ENCODE results near the gene IRX5. TPM values are rescaled to one million over a fixed set of nuclear protein-coding genes. Genes with fewer than 3 reads are reported as not detected.

Gene IRX5
- polyA plus RNA-seq, 1 donor from 2014 or later = 0.14 TPM

DNA sequence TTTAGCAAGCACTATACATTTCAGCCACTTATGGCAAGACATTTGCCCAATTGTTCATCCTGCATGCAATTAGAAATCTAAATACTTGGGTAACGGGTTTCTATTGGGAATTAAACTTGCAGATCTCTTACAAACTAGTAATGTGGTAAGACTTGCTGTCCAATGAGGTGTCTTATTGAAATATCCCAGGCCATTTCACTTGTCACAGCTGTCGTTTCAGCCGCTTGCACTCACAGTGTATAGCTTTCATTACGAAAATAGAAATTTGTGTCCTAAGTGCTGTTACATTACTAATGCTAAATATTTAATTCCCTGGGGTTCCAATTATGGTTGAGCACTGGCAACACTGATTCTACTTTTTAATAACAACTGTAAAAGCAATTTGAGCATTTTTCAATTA lies 40.3 kb upstream of the IRX5 start:
- TF ChIP-seq EZH2 (IDR thresholded peaks at IDR 0.05; ENCODE audit: borderline replicate concordance, insufficient read depth, low read length, poor library complexity, severe bottlenecking) (no peak), POLR2AphosphoS5 (IDR thresholded peaks at IDR 0.05) (no peak)
- no peak overlapping the region for H3K4me3 ChIP-seq (ENCODE audit: low read length)
- H4K20me1 ChIP-seq (ENCODE audit: insufficient read depth) = no peaks in the 10 kb centered on the region
- H3K27me3 ChIP-seq (ENCODE audit: insufficient read depth, low read depth, low read length) = no peaks in the 10 kb centered on the region
- H3K36me3 ChIP-seq (ENCODE audit: insufficient read depth, low read length) = no peaks in the 10 kb centered on the region
- no peak overlapping the region for H2AFZ ChIP-seq (ENCODE audit: low read depth, low read length)
- H3K79me2 ChIP-seq (replicated peaks; ENCODE audit: insufficient read depth, low read length) = no peaks in the 10 kb centered on the region
- H3K27ac ChIP-seq (ENCODE audit: low read length) = no peak overlapping the region
- no peaks in the 10 kb centered on the region for H3K9me2 ChIP-seq (ENCODE audit: insufficient read depth, low read length)
- H3K4me2 ChIP-seq (ENCODE audit: low read length) = no peak overlapping the region
- no peaks in the 10 kb centered on the region for H3K9me3 ChIP-seq (ENCODE audit: low read length)
- H3K9ac ChIP-seq (ENCODE audit: low read length) = no peak overlapping the region
- H3F3A ChIP-seq (ENCODE audit: insufficient read depth, low read length, poor library complexity, severe bottlenecking) = no peaks in the 10 kb centered on the region

DNA sequence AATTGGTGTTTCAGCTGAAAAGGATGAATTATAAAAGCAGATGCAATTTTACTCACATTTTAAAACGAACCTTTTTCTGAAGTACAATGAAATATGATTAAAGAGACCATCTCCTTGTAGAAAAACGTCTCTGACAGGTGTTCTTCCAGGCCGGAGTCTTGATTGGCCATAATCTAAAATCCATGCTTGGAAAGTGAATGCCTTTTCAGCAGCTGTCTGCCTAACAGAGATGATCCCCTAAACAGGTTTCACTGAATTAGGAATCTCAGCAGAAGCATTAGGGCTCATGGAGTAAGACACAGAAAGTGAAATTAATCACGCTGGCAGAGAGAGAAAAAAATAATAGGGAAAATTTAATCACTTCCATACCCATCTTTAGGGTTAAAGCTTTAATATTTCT lies 39.3 kb upstream of the IRX5 start:
- no peak overlapping the region for H3K9ac ChIP-seq (ENCODE audit: low read length)
- H3K36me3 ChIP-seq (ENCODE audit: insufficient read depth, low read length) = no peaks in the 10 kb centered on the region
- H3F3A ChIP-seq (ENCODE audit: insufficient read depth, low read length, poor library complexity, severe bottlenecking) = no peaks in the 10 kb centered on the region
- no peaks in the 10 kb centered on the region for H3K27me3 ChIP-seq (ENCODE audit: insufficient read depth, low read depth, low read length)
- H3K9me3 ChIP-seq (ENCODE audit: low read length) = no peaks in the 10 kb centered on the region
- no peak overlapping the region for H2AFZ ChIP-seq (ENCODE audit: low read depth, low read length)
- H4K20me1 ChIP-seq (ENCODE audit: insufficient read depth) = no peaks in the 10 kb centered on the region
- no peak overlapping the region for H3K4me2 ChIP-seq (ENCODE audit: low read length)
- no peaks in the 10 kb centered on the region for H3K9me2 ChIP-seq (ENCODE audit: insufficient read depth, low read length)
- no peak overlapping the region for H3K27ac ChIP-seq (ENCODE audit: low read length)
- TF ChIP-seq POLR2AphosphoS5 (IDR thresholded peaks at IDR 0.05) = no peak
- H3K79me2 ChIP-seq (replicated peaks; ENCODE audit: insufficient read depth, low read length) = no peaks in the 10 kb centered on the region
- no peak overlapping the region for H3K4me3 ChIP-seq (ENCODE audit: low read length)

DNA sequence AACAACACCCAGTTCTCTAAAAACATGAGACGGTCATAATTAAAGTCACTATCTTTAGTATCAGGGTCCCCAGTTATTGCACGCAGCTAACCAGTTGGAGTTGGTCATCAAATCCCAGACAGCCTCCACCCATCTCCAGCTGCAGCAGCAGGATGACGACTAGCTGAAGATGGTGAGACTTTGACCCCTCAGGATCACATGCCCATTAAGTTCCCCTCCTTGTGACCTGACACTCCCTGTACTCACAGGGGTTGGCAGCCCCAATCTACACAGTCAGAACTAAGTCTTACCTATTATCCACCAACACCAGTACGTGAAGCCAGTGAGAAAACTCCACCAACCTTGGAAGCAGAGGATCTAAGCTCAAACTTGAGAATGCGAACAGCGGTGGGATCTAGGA lies 37.7 kb upstream of the IRX5 start:
- no peaks in the 10 kb centered on the region for H3K9me3 ChIP-seq (ENCODE audit: low read length)
- H3K79me2 ChIP-seq (replicated peaks; ENCODE audit: insufficient read depth, low read length) = no peaks in the 10 kb centered on the region
- no peak for TF ChIP-seq EP300 (conservative IDR thresholded peaks at IDR 0.05; ENCODE audit: poor library complexity, severe bottlenecking)
- no peak for TF ChIP-seq SMC3 (conservative IDR thresholded peaks at IDR 0.05; ENCODE audit: poor library complexity)
- TF ChIP-seq MXI1 (conservative IDR thresholded peaks at IDR 0.05; ENCODE audit: poor library complexity, severe bottlenecking) = no peak
- no peak for TF ChIP-seq POLR2AphosphoS5 (IDR thresholded peaks at IDR 0.05)
- no peak overlapping the region for H3K4me3 ChIP-seq (ENCODE audit: low read length)
- no peak overlapping the region for H3K27ac ChIP-seq (ENCODE audit: low read length)
- H3K36me3 ChIP-seq (ENCODE audit: insufficient read depth, low read length) = no peaks in the 10 kb centered on the region
- no peaks in the 10 kb centered on the region for H3F3A ChIP-seq (ENCODE audit: insufficient read depth, low read length, poor library complexity, severe bottlenecking)
- no peaks in the 10 kb centered on the region for H4K20me1 ChIP-seq (ENCODE audit: insufficient read depth)
- H3K9ac ChIP-seq (ENCODE audit: low read length) = no peak overlapping the region
- no peaks in the 10 kb centered on the region for H3K9me2 ChIP-seq (ENCODE audit: insufficient read depth, low read length)
- H2AFZ ChIP-seq (ENCODE audit: low read depth, low read length) = no peak overlapping the region
- no peaks in the 10 kb centered on the region for H3K27me3 ChIP-seq (ENCODE audit: insufficient read depth, low read depth, low read length)
- no peak overlapping the region for H3K4me2 ChIP-seq (ENCODE audit: low read length)

DNA sequence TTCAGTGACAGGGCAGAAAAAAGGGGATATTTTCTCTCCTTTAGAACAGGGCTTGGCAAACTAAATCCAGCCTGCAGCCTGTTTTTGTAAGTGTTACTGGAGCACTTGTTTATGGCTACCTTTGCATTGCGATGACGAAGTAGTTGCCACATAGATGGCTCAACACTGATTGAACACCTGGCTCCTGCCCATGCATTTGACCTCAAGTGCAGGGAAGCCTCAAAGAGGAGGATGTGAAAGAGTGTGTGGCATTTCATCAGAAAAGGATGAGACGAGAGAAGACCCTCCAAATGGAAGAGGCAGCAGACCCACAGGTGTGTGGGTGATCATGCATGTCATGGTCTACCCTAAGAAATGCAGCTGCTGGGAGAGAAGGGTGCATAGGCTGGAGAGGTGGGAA lies 32.7 kb upstream of the IRX5 start:
- peaks cover 2% of the 10 kb centered on the region for H3K9me3 ChIP-seq (ENCODE audit: low read length)
- no peak for TF ChIP-seq EZH2 (IDR thresholded peaks at IDR 0.05; ENCODE audit: borderline replicate concordance, insufficient read depth, low read length, poor library complexity, severe bottlenecking)
- TF ChIP-seq, protein P1, sequence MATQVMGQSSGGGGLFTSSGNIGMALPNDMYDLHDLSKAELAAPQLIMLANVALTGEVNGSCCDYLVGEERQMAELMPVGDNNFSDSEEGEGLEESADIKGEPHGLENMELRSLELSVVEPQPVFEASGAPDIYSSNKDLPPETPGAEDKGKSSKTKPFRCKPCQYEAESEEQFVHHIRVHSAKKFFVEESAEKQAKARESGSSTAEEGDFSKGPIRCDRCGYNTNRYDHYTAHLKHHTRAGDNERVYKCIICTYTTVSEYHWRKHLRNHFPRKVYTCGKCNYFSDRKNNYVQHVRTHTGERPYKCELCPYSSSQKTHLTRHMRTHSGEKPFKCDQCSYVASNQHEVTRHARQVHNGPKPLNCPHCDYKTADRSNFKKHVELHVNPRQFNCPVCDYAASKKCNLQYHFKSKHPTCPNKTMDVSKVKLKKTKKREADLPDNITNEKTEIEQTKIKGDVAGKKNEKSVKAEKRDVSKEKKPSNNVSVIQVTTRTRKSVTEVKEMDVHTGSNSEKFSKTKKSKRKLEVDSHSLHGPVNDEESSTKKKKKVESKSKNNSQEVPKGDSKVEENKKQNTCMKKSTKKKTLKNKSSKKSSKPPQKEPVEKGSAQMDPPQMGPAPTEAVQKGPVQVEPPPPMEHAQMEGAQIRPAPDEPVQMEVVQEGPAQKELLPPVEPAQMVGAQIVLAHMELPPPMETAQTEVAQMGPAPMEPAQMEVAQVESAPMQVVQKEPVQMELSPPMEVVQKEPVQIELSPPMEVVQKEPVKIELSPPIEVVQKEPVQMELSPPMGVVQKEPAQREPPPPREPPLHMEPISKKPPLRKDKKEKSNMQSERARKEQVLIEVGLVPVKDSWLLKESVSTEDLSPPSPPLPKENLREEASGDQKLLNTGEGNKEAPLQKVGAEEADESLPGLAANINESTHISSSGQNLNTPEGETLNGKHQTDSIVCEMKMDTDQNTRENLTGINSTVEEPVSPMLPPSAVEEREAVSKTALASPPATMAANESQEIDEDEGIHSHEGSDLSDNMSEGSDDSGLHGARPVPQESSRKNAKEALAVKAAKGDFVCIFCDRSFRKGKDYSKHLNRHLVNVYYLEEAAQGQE (IDR thresholded peaks at IDR 0.05; ENCODE audit: borderline replicate concordance) = no peak
- no peak for TF ChIP-seq SMC3 (conservative IDR thresholded peaks at IDR 0.05; ENCODE audit: poor library complexity)
- TF ChIP-seq RAD21 (conservative IDR thresholded peaks at IDR 0.05) = no peak
- TF ChIP-seq, protein P2, sequence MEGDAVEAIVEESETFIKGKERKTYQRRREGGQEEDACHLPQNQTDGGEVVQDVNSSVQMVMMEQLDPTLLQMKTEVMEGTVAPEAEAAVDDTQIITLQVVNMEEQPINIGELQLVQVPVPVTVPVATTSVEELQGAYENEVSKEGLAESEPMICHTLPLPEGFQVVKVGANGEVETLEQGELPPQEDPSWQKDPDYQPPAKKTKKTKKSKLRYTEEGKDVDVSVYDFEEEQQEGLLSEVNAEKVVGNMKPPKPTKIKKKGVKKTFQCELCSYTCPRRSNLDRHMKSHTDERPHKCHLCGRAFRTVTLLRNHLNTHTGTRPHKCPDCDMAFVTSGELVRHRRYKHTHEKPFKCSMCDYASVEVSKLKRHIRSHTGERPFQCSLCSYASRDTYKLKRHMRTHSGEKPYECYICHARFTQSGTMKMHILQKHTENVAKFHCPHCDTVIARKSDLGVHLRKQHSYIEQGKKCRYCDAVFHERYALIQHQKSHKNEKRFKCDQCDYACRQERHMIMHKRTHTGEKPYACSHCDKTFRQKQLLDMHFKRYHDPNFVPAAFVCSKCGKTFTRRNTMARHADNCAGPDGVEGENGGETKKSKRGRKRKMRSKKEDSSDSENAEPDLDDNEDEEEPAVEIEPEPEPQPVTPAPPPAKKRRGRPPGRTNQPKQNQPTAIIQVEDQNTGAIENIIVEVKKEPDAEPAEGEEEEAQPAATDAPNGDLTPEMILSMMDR (IDR thresholded peaks at IDR 0.05; ENCODE audit: poor library complexity, severe bottlenecking) = no peak
- no peak for TF ChIP-seq TAF1 (IDR thresholded peaks at IDR 0.05; ENCODE audit: low read depth)
- no peak for TF ChIP-seq POLR2AphosphoS5 (IDR thresholded peaks at IDR 0.05)
- no peak for TF ChIP-seq EP300 (conservative IDR thresholded peaks at IDR 0.05; ENCODE audit: poor library complexity, severe bottlenecking)
- TF ChIP-seq MXI1 (conservative IDR thresholded peaks at IDR 0.05; ENCODE audit: poor library complexity, severe bottlenecking) = no peak
- no peak overlapping the region for H3K9ac ChIP-seq (ENCODE audit: low read length)
- H4K20me1 ChIP-seq (ENCODE audit: insufficient read depth) = no peaks in the 10 kb centered on the region
- H3K36me3 ChIP-seq (ENCODE audit: insufficient read depth, low read length) = no peaks in the 10 kb centered on the region
- H3K27me3 ChIP-seq (ENCODE audit: insufficient read depth, low read depth, low read length) = no peaks in the 10 kb centered on the region
- H3K79me2 ChIP-seq (replicated peaks; ENCODE audit: insufficient read depth, low read length) = no peaks in the 10 kb centered on the region
- H3K27ac ChIP-seq (ENCODE audit: low read length) = no peak overlapping the region
- H3K9me2 ChIP-seq (ENCODE audit: insufficient read depth, low read length) = no peaks in the 10 kb centered on the region
- H3F3A ChIP-seq (ENCODE audit: insufficient read depth, low read length, poor library complexity, severe bottlenecking) = no peaks in the 10 kb centered on the region
- H3K4me2 ChIP-seq (ENCODE audit: low read length) = no peak overlapping the region
- no peak overlapping the region for H2AFZ ChIP-seq (ENCODE audit: low read depth, low read length)
- H3K4me3 ChIP-seq (ENCODE audit: low read length) = no peak overlapping the region

Measured in neural cell (in vitro differentiated cells).